Transverse colon (tissue), 3 donors: ENCODE measurements around the gene PEAR1.

ENCODE experiments used
- CTCF ChIP-seq, 5 experiments: fragments of 200-600 bp in 3 of 5; fragments of 450-650 bp in 2 of 5; sonication (generic) in 3 of 5; IDR thresholded peaks; 1 replicate in 2 of 5; 2 replicates in 3 of 5; pipeline ENCODE4 v1.5.1; 2016 to 2017; ENCODE audit warnings: antibody characterized with exemption in 5 of 5, inconsistent platforms in 3 of 5, mild to moderate bottlenecking in 2 of 5, moderate library complexity in 1 of 5
- POLR2A ChIP-seq: fragments of 450-650 bp; IDR thresholded peaks from one replicate; pipeline ENCODE4 v1.6.1; 2016; ENCODE audit warnings: antibody characterized with exemption, mild to moderate bottlenecking, moderate library complexity

DNA sequence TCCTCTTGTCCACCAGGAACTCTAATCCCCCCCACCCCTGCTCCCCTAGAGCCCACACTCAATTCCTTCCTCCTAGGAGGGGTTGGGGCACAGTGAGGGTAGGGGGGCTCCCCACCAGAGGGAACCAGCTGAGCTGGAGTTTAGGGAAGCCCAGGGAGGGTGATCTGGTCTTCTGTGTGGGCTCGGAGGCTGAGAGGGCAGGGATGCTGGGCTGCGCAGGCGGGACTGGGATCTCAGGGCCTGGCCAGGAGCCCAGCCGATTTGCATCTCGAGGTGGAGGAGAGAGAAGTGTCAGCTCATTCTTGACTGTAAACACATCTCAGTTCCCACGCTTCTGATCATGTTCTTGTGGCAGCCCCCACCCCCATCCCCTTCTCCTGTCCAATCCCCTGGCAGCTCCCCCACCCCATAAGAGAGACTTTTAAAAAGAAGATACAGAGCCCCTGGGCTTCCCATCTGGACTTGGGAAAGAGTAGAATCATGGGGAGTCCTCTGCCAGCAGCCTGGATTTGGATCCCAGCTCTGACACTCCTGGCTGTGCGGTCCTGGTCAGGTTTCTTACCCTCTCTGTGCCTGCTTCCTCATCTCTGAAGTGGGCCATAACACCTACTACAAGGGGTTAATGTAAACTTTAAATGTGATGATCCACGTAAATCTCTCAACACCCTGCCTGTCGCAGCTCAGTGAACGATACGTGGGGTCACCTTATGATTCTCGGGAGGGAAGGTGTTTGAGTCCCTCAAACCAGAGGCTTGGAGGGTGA is 6.6 kb downstream of the PEAR1 start:
- TF ChIP-seq POLR2A (no peak), CTCF (IDR thresholded peaks at IDR 0.05) (no peak)
